Stimulated activated naive B cell treated with anti-CD40 and anti-IgM and Interleukin-4, amounts not matched to agents 10 μg/mL and 1 μg/mL and 100 μg/mL, for 72 hours (primary cell): ENCODE results near the gene QRICH1.

Experiments
- ATAC-seq, 2 donors: fragments of 150-1000 bp; cut with Tn5 transposase; replicated peaks; 2 replicates each; pipeline ENCODE4 v1.10.0; 2021; ENCODE audit warnings: moderate library complexity in 1 of 2
- DNase-seq: peaks from one replicate; pipeline ENCODE4 v3.0.0; 2021
- H3K27ac Mint-ChIP-seq: one replicate; pipeline ENCODE4 v1.8.0; 2022; ENCODE audit warnings: mild to moderate bottlenecking, mixed read lengths
- H3K27me3 Mint-ChIP-seq, 2 donors: one replicate each; pipeline ENCODE4 v1.8.0; 2022; ENCODE audit warnings: mixed read lengths in 2 of 2
- H3K36me3 Mint-ChIP-seq, 2 donors: one replicate each; pipeline ENCODE4 v1.8.0; 2022; ENCODE audit warnings: mixed read lengths in 2 of 2, mild to moderate bottlenecking in 1 of 2
- H3K4me1 Mint-ChIP-seq, 2 donors: one replicate each; pipeline ENCODE4 v1.8.0; 2022; ENCODE audit warnings: mixed read lengths in 2 of 2, mild to moderate bottlenecking in 1 of 2
- H3K4me3 Mint-ChIP-seq, 2 donors: one replicate each; pipeline ENCODE4 v1.8.0; 2022; ENCODE audit warnings: mild to moderate bottlenecking in 2 of 2, mixed read lengths in 2 of 2, moderate library complexity in 1 of 2
- H3K9me3 Mint-ChIP-seq, 2 donors: one replicate each; pipeline ENCODE4 v1.8.0; 2022; ENCODE audit warnings: mixed read lengths in 2 of 2, mild to moderate bottlenecking in 1 of 2

The QRICH1 gene, protein sequence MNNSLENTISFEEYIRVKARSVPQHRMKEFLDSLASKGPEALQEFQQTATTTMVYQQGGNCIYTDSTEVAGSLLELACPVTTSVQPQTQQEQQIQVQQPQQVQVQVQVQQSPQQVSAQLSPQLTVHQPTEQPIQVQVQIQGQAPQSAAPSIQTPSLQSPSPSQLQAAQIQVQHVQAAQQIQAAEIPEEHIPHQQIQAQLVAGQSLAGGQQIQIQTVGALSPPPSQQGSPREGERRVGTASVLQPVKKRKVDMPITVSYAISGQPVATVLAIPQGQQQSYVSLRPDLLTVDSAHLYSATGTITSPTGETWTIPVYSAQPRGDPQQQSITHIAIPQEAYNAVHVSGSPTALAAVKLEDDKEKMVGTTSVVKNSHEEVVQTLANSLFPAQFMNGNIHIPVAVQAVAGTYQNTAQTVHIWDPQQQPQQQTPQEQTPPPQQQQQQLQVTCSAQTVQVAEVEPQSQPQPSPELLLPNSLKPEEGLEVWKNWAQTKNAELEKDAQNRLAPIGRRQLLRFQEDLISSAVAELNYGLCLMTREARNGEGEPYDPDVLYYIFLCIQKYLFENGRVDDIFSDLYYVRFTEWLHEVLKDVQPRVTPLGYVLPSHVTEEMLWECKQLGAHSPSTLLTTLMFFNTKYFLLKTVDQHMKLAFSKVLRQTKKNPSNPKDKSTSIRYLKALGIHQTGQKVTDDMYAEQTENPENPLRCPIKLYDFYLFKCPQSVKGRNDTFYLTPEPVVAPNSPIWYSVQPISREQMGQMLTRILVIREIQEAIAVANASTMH

DNA sequence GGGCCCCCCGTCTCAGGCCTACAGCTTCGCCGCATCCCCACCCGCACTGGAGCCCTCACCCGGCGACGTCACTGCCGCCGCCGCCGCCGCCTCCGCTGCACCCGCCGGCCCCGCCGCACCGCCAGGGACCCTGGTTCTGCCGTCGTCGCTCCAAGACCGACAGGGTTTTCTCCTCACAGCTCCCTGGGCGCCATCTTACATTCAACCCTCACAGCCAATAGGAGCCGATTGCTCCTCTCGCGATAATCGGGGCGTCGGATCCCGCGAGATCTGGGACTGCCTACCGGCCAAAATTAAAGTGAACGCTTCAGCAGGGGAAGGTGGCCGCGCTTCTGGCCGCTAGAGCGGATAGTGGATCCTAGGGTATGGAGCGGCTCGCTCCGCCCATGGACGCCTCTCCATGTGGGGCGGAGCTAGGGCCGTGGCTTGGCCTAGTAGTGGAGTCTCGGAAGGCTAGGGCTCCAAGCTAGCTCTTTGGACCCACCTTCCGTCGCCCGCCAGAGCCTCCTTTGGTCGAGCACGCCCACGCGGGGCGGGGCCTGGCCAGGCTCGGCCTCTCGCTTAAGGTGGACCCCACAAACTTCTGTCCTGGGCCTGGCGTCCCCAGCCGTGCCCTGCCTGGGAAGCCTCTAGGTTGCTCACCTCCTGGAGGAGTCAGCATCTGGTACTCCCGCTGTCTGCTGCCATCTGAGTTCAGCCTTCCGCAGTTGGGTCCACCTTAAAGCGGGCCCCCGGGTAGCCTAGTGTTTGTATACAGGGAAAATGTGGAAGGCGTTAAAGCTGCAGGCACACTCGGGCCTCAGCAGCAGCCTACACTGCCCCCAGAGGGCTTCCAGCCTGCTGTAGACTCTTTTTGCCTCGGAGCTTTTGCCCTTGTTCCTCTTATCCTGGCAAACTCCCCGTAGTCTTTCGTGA lies at the start of gene QRICH1:
Gene QRICH1 (minus strand): TSS at position 219 of the 915 bp plus-strand sequence. CDS start 17,054 bp downstream, outside the sequence.
- DNase-seq (peak; percentile 97), ATAC-seq (peak; percentile 81 to 84)
- peak within 1 kb of the TSS; percentile 98 for H3K27ac Mint-ChIP-seq
- H3K9me3 Mint-ChIP-seq: no peaks in the 10 kb centered on the region
- no peaks in the 10 kb centered on the region for H3K27me3 Mint-ChIP-seq
- peaks cover 10 to 37% of the 10 kb centered on the region in 2 donors for H3K4me1 Mint-ChIP-seq
- peak within 1 kb of the TSS; percentile 89 to 92 for H3K4me3 Mint-ChIP-seq
- peaks cover 8 to 22% of the 10 kb centered on the region in 2 donors for H3K36me3 Mint-ChIP-seq

DNA sequence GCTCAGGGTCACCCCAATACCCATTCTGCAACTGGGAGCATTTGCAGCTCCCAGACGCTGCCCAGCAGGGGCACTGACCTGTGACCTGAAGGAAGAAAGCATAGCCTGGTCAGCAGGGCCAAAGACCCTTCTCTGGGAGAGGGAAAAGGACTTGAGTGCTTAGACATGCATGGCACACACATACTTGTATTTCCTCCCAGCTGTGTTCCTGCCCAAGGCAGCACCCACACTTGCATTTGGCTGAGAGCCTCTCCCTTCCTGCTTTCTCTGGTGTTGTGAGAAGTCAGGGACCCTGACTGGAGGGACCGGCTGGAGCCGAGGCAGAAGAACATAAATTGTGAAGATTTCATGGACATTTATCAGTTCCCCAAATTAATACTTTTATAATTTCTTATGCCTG lies 46.2 kb upstream of the QRICH1 start:
- DNase-seq (no peak), ATAC-seq (no peak)
- Mint-ChIP-seq H3K27ac (no peak overlapping the region), H3K9me3 (peaks cover 5 to 6% of the 10 kb centered on the region in 2 donors), H3K36me3 (peaks cover 0 to 6% of the 10 kb centered on the region in 2 donors), H3K4me1 (no peaks in the 10 kb centered on the region), H3K4me3 (no peak overlapping the region), H3K27me3 (peaks cover 28 to 32% of the 10 kb centered on the region in 2 donors)

DNA sequence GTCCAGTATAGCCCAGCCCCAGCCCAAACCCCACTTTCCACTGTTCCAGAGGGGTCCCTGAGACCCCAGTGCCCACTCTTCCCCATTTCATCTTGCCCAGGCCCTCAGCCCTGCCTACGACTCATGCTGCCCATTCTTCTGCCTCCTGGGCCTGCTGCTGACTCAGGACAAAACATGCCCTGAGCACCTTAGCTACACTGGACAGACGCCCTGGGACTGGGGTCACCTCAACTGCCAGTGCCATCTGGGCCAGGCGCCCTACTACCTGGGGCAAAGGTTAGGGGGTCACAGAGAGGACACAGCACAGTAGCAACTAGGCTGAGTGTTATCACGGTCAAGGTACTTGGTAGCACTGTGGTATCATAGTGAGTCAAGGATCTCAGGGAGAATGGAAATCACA lies 41.6 kb upstream of the QRICH1 start:
- Mint-ChIP-seq H3K27ac (no peak overlapping the region), H3K4me1 (peaks cover 6 to 13% of the 10 kb centered on the region in 2 donors), H3K27me3 (peaks cover 39 to 48% of the 10 kb centered on the region in 2 donors), H3K4me3 (no peak overlapping the region), H3K36me3 (no peaks in the 10 kb centered on the region), H3K9me3 (no peaks in the 10 kb centered on the region)
- no peak for DNase-seq
- ATAC-seq: no peak

DNA sequence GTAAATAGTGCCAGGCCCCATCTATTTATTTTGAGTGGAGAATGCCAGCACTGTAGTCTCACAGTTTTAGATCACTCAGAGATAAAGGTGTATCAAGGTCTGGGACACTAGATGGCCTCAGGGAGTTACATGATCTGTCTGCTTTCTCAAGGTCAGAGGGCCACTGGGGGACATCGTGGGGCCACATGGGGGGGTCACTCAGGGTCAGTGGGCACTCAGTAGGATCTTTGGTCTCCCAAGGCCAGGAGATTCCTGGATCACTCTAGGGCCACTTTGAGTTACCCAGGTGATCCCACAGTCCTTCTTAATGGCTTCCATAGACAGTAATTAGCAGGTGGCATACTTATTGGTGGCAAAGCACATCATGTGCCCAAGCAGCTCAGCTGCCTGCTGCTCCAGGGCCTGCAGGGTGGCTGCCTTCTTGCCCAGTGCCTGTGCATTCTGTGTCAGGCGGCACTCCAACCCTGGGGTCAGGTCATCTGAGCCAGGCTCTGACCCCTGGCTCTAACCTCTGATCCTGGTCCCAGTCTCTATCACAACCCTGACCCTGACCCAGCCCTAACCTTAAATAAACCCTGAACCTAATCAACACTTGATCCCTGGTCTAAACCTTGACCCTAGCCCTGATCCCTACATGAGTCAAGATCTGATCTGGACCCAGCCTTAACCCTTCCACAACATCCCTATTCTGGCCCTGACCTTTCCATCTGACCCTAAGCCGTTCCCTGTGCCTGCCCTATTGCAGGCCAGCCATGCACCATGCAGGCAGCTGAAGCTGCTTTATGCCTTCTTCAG lies 40.8 kb upstream of the QRICH1 start:
- peaks cover 31 to 43% of the 10 kb centered on the region in 2 donors for H3K27me3 Mint-ChIP-seq
- H3K4me1 Mint-ChIP-seq: peaks cover 6 to 13% of the 10 kb centered on the region in 2 donors
- no peak overlapping the region for H3K27ac Mint-ChIP-seq
- DNase-seq: no peak
- no peaks in the 10 kb centered on the region for H3K9me3 Mint-ChIP-seq
- H3K4me3 Mint-ChIP-seq: no peak overlapping the region
- no peaks in the 10 kb centered on the region for H3K36me3 Mint-ChIP-seq
- no peak for ATAC-seq

DNA sequence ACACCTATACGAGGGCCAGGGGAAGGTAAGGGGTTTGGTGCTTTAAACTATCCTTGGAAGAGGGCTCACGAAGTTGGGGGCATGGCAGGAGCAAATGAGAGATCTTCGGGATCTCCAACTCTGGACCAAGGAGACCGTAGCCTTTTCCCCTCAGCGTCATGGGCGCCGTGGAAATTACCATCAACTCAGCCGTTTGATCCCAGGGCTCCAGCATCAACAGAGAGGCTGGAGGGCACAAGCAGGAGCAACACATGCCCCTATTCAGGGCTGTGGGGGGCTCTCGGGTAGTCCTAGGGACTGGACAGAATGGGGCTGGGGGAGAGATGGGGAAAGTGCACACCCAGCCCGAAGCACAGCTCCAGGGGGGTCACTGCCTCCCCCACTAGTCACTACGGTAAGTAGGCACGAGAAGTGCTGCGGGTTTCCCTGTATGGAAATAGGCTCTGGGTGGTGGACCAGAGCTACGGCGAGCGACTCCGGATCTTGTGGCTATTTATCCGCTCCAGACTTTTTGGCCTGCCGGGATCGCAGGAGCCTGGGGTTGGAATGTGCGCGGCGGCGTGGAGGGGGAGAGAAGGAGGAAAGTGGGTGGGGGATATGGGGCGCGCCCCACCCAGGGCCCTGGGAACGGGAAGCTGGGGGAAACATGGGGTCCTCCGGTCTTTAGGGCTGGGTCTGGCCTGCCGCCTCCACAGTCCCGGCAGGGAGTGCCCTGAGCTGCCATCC lies 39.5 kb upstream of the QRICH1 start:
- peak overlapping the region; percentile 58 to 64 for H3K4me3 Mint-ChIP-seq
- H3K27me3 Mint-ChIP-seq: peaks cover 30 to 47% of the 10 kb centered on the region in 2 donors
- DNase-seq: no peak
- peak; percentile 12 to 31 for ATAC-seq
- peak overlapping the region; percentile 17 for H3K27ac Mint-ChIP-seq
- H3K9me3 Mint-ChIP-seq: no peaks in the 10 kb centered on the region
- H3K4me1 Mint-ChIP-seq: peaks cover 6 to 13% of the 10 kb centered on the region in 2 donors
- no peaks in the 10 kb centered on the region for H3K36me3 Mint-ChIP-seq

DNA sequence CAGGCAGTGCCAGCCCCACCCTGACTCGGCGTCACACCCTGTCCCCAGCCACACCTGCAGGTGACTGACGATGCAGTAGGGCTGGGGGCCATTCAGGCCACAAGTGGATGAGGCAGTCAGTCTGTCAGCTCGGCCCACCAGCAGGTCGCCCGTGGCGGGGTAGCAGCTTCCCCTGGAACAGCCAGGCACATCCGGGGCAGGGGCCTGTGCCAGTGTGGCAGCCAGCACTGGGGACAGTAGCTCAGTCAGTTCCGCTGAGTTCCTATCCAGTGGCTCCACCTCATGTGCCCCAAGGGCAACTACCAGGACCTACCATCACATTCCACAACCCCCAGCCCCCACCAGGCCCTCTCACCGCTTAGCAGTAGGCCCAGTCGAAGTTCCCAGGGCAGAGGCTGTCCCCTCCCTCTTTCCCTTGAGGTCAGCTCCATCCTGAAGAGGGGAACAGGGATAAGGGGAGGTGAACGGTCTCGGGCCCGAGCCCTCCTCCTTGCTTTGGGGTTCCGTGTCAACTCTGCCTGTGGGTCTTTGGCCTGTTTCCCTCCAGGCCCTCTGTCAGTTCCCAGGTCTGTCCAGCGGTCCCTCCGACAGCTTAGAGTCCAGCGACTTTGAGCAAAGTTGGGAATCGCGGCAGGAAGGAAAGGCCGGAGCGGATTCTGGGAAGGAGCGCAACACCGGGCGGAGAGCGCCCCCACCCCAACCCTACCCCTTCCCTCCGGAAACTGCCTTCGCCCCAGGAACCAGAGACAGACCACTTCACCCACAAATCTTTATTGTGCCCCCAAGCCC lies 38.8 kb upstream of the QRICH1 start, which contains the start of gene LAMB2:
Gene LAMB2 (minus strand): TSS at position 614 of the 789 bp plus-strand sequence. CDS start 183 bp downstream, at position 431.
- no peaks in the 10 kb centered on the region for H3K9me3 Mint-ChIP-seq
- H3K27me3 Mint-ChIP-seq: peaks cover 26 to 44% of the 10 kb centered on the region in 2 donors
- H3K4me1 Mint-ChIP-seq: peaks cover 6 to 13% of the 10 kb centered on the region in 2 donors
- H3K4me3 Mint-ChIP-seq: peak within 1 kb of the TSS; percentile 58 to 64
- ATAC-seq (peak in 1 of 2 donors; percentile 27), DNase-seq (no peak)
- H3K27ac Mint-ChIP-seq: peak within 1 kb of the TSS; percentile 17
- H3K36me3 Mint-ChIP-seq: no peaks in the 10 kb centered on the region

DNA sequence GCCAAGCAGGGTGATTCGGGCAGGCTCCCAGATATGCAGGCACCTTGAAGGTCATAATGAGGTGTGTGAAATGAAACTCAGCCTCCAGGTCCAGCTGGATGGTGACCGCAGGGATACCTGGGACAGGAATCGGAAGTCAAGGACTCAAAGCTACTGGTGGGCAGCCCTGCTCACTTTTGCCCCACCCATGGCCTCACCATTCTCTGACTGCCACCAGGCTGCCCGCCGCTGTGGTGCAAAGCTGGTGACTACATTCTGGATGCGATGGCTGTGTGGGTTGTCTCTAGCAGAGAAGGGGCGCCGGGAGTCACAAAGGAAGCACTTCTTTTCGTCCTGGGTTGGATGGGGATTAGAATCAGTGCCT lies 38.2 kb upstream of the QRICH1 start:
- peaks cover 6 to 13% of the 10 kb centered on the region in 2 donors for H3K4me1 Mint-ChIP-seq
- ATAC-seq (no peak), DNase-seq (no peak)
- H3K9me3 Mint-ChIP-seq: no peaks in the 10 kb centered on the region
- H3K4me3 Mint-ChIP-seq: no peak overlapping the region
- H3K27ac Mint-ChIP-seq: no peak overlapping the region
- H3K27me3 Mint-ChIP-seq: peaks cover 22 to 41% of the 10 kb centered on the region in 2 donors
- no peaks in the 10 kb centered on the region for H3K36me3 Mint-ChIP-seq

DNA sequence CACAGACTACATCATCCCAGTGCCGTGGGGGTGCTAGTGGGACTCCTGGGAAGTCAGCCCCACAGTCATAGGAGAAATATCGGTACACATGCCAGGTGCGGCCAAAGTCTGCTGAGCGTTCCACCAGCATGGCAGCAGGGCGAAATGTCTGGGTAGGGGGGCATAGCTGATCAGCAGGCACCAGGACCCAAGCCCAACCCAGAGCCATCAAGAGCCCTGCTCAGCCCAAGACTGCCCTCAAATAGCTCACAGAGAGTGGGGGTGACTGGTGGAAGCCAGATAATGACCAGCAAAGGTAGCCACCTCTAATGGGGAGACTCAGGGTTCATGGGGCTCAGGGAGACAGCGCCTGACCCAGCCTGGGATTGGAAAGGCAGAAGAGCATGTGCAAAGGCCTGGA lies 37.7 kb upstream of the QRICH1 start:
- Mint-ChIP-seq H3K36me3 (no peaks in the 10 kb centered on the region), H3K4me1 (peaks cover 6 to 13% of the 10 kb centered on the region in 2 donors), H3K27ac (no peak overlapping the region), H3K27me3 (peaks cover 22 to 41% of the 10 kb centered on the region in 2 donors), H3K9me3 (no peaks in the 10 kb centered on the region), H3K4me3 (no peak overlapping the region)
- DNase-seq: no peak
- no peak for ATAC-seq

DNA sequence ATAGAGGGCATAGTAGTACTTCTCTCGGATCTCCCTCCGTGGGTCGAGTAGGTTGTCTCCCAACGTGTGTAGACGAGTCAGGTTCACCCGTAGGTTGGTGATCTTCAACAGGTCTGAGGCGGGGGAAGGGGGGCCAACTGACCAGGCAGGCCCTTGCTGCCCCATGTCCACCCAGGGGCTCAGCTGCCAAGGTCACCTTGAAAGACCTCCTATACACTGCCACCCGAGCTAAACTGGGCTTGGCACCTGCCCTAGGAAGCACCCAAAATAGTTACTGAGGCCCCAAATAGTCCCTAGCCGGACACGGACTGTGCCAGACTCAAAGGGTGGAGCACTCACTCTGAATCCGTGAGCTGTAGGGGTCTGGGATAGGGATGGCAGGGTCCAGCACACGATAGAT lies 37.2 kb upstream of the QRICH1 start:
- no peaks in the 10 kb centered on the region for H3K36me3 Mint-ChIP-seq
- ATAC-seq: no peak
- H3K27me3 Mint-ChIP-seq: peaks cover 22 to 41% of the 10 kb centered on the region in 2 donors
- no peaks in the 10 kb centered on the region for H3K9me3 Mint-ChIP-seq
- no peak overlapping the region for H3K27ac Mint-ChIP-seq
- DNase-seq: no peak
- peaks cover 6 to 13% of the 10 kb centered on the region in 2 donors for H3K4me1 Mint-ChIP-seq
- H3K4me3 Mint-ChIP-seq: no peak overlapping the region

DNA sequence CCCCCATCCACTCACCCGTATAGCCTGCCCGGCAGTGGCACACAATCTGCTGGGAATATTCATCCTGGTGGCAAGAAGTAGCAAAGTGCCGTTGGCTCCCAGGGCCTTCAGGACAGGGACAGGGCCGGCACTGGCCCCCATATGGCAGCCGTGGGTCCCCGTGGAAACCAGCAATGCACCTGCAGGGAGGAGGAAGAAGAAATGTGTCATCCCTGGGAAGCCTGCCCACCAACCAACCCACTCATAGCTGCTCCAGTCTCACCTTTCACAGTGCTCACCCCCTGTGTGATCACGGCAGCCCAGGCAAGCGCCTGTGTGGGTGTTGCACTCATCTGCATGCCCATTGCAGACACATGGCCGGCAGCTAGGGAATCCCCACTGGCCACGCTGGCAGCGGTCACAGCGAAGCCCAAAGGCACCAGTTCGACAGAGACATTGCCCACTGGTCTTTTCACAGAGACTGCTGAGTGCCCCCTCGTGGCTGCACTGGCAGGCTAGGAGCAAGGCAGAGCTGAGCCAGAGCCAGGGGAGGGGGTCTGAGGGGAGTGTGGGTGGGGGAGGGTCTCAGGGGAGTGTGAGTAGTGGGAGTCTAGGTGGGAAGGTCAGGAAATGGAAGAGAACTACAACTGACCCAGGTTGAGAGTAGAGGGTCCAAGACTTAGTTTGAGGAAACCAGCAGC lies 31.3 kb upstream of the QRICH1 start:
- Mint-ChIP-seq H3K36me3 (no peaks in the 10 kb centered on the region), H3K27me3 (peaks cover 0 to 4% of the 10 kb centered on the region in 2 donors), H3K9me3 (no peaks in the 10 kb centered on the region), H3K4me3 (no peak overlapping the region), H3K4me1 (peaks cover 4 to 11% of the 10 kb centered on the region in 2 donors), H3K27ac (no peak overlapping the region)
- DNase-seq: no peak
- no peak for ATAC-seq

DNA sequence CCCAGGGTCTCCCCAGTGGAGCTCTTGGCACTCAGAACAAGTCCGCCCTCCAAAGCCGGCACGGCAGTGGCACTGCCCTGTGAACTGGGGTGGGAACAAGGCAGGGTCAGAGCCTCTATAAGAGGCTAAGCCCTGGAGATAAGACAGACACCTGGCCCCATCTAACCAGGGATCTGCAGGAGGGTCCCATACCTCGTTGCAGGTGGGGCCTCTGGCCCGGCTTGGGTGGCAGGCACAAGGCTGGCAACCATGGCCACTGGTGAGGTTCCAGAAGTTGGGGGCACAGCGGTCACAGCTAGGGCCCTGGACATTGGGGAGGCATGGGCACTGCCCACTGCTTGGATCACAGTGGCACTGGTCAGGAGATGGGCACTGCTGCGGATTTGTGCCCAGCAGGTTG lies 30.3 kb upstream of the QRICH1 start:
- no peaks in the 10 kb centered on the region for H3K27me3 Mint-ChIP-seq
- H3K4me1 Mint-ChIP-seq: peaks cover 8 to 18% of the 10 kb centered on the region in 2 donors
- no peak for DNase-seq
- ATAC-seq: no peak
- H3K36me3 Mint-ChIP-seq: peaks cover under 1 to 1% of the 10 kb centered on the region in 2 donors
- no peak overlapping the region for H3K4me3 Mint-ChIP-seq
- H3K27ac Mint-ChIP-seq: no peak overlapping the region
- H3K9me3 Mint-ChIP-seq: no peaks in the 10 kb centered on the region

DNA sequence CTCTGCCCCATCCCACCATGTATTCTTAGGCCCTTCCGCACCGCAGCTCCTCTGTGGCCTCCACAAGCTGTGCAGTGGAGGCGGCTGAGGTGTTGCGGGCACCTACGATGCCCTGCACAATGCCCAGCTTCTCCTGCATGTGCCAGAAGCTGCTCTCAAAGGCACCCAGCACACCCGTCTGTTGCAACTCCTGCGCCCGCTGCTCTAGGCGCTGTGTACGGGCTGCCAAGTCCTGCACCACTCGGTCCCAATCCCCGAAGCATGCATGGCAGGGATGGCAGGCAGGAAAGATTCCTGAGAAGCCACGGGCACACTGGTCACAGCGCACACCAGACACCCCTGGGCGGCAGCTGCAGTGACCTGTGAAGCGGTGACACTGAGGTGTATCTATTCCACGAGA lies 29.8 kb upstream of the QRICH1 start:
- DNase-seq: no peak
- Mint-ChIP-seq H3K4me3 (no peak overlapping the region), H3K9me3 (no peaks in the 10 kb centered on the region), H3K36me3 (peaks cover 4 to 6% of the 10 kb centered on the region in 2 donors), H3K27ac (no peak overlapping the region), H3K27me3 (no peaks in the 10 kb centered on the region), H3K4me1 (peaks cover 10 to 23% of the 10 kb centered on the region in 2 donors)
- ATAC-seq: no peak
